COLO829 (cell line): ENCODE results near the gene SOHLH2.
A peak's percentile ranks its signal among the peaks of the same experiment; 100 is the strongest.

Experiments used
- DNase-seq: peaks from one replicate; pipeline ENCODE4 v3.0.0; 2012; ENCODE audit warnings: low spot score

Gene SOHLH2, protein sequence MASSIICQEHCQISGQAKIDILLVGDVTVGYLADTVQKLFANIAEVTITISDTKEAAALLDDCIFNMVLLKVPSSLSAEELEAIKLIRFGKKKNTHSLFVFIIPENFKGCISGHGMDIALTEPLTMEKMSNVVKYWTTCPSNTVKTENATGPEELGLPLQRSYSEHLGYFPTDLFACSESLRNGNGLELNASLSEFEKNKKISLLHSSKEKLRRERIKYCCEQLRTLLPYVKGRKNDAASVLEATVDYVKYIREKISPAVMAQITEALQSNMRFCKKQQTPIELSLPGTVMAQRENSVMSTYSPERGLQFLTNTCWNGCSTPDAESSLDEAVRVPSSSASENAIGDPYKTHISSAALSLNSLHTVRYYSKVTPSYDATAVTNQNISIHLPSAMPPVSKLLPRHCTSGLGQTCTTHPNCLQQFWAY

DNA sequence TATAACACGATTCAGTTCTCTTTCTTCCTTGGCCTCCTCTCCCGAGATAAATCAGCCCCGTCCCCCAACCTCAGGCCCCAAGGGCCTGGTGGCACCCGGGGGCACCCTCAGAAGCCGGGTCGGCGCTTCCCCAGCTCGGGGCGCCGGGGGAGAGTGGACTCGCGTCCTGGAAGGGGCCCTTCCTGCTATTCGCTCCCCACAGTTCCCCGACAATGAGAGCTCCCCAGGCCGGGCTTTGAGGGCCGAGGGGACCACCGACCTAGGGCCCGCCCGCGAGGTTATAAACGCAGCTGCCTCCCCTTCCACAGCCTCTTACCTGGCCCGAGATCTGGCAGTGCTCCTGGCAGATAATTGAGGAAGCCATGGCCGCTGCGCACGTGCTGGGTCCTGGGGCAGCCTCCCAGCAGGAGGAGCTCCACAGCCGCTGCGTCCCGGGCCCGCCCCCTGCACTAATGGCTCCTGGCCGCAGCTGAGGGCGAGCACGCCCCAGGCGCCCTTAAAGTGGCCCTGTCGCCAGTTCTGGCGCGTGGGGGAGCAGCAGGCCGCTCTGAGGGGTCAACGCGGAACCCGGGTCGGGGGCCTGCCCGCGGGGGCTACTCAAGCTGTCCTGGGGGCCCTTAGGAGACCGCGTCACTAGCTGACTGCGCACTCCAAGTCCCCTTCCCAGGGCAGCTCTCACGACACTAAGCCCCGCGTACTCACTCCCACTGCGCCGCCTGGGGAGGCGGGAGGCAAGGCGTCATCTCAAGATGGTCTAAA lies at the start of gene SOHLH2:
TSS of gene SOHLH2 (minus strand) at position 394 of the 759 bp plus-strand sequence. CDS start at position 364, 30 bp downstream.
- DNase-seq, result no peak

DNA sequence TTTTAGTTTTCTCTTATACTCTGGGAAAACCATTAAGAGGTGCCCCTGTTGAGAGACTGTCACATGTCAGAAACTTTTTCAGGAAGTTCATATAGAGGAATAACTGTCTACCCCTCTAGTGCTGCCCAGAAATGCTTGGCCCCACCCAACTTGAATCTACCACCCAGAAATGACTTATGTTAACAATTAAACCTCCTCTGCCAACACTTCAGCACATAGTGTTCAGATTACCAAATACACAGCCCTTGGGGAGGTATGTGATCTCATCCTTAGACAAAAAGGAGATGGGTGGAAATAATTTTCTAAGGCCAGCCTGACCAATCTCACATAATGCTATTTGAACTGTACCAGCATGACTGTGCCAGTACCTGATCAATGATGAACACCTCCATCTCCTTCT lies 47.6 kb upstream of the SOHLH2 start:
- DNase-seq, result no peak

DNA sequence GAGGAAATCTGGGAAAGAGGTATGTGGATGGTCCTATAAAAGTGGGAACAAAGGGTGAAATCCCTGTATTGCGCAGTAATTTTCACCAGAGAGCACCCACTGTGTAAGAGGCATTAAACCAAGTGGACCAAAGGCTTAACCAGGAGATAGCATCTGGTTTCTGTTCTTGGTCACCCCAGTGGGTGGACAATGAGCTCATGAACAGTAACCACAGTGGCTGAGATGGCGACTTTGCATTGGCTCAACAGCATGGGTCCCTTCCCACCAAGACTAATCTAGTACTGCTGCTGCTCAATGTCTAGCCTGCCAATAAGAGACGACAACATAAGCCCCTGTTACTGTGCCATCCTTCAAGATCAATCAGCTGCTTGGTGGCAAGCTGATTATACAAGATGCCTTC lies 46.7 kb upstream of the SOHLH2 start:
- no peak for DNase-seq

DNA sequence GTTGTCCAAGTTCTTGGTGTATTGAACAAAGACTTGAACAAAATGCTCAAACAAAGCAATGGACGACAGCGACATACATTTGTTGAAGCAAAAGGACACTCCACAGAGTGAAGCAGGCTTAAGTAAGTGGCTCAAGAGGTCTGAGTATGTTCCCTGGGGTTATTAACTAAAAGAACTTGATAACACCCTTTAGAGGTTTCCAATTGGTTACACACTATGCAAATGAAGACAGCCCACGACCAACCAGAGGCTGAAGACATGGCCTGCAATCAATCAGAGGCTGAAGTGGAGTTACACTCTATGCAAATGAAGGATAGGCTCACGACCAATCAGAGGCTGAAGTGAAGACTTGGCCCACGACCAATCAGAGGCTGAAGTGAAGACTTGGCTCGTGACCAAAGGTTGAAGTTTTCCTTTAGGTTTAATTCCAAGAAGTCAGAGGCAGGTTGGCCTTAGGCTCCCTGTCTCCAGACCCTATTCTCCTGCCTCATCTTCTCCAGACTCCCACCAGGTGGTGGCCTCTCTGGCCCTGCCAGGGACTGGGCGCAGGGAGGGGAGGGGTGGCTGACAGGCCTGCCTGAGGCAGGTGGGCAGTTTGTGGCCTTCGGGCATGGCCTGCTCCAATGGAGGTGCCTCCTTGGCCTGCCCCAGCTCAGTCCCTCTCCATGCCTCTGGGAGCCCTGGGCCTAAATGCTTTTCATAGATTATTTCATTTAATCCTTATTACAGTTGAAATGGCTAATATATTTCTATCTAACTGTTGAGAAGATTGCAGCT lies 45.2 kb upstream of the SOHLH2 start:
- DNase-seq, result no peak

DNA sequence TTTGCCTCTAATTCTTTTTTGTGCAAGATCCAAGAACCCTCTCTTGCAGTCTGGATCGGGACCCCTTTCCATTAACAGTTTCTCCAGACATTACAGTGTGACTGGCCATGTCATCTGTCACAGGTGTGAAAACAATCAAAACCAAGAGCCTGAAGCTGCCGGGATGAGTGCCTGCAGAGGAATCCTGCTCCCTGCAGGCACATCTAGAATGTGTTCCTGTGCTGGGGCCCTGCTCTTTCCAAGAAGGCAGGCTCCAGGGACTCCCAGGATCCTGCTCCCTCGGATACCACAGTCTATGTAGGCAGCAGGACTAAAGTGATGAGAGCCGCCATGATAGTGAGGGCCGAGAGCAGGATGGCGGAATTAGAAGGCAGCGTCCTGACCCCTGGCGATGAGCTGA lies 44.5 kb upstream of the SOHLH2 start:
- DNase-seq, result no peak

DNA sequence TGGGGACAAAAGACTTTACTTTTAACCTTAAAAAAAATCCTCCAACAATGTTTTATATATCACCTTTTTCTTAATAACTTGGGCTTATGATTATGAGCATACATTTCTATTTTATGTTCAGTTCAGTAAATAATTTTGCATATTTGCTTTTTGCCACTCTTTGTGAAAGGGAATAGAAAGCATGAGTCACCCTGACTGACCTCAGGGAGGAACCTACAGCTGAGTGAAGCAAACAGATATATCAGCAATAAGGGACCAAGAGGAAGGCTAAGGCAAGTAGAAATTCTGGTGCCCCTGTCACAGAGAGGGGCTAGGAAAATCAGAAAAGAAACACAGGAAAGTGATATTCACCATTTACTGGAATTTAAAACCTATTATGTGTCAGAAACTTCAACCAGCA lies 37.2 kb upstream of the SOHLH2 start:
- DNase-seq, result peak; percentile 13

DNA sequence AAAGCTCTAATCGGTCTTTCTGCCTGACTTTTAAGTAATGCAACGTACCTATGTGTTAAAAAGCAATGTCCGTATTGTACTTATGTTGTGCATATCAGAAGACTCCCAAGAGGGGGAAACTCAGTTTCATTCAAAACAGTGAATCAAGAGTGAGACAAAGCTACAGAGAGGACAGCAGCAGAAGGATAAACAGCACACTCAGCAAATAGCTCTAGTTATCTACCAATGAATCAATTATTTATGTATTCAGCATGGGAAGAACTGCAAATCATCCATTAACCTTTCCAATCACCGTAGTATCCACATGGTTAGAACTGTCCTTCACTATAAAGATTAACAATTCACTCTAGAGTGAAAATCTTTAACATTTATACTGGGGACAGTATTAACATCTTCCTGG lies 36.7 kb upstream of the SOHLH2 start:
- DNase-seq, result no peak

DNA sequence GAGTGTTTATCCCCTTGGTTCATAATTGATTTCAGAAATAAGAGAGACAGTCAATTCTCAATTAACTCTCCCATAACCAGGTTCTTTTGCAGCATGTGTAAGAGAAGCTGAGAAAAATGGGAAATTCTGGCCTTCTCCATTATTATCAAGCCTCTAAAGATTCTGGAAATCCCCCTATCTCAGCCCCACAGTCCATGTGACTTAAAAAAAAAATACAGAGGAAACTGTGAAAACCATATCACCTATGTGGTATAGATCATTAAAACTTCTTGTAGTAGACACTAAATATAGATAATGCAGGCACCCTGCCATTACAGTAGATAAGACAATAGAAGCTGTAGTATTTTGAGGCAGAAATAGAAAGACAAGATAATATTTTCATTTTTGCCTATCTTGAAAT lies 34.3 kb upstream of the SOHLH2 start:
- DNase-seq, result no peak

DNA sequence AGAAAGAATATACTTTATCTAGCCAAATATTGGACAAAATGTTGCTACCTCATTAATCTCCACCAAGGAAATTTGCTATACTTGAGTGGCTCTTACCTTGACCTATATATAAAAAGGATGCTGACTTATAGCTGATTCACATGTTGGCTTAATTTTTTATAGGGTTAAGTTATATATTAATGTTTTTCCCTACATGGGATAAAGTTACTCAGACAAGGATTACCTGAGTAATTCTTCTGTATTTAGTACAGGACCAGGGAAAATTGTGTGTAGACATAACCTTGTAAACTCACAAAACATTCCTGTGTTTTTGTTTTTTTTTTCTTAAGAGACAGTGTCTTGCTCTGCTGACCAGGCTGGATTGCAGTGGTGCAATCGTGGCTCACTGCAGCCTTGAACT lies 30.6 kb upstream of the SOHLH2 start:
- no peak for DNase-seq

DNA sequence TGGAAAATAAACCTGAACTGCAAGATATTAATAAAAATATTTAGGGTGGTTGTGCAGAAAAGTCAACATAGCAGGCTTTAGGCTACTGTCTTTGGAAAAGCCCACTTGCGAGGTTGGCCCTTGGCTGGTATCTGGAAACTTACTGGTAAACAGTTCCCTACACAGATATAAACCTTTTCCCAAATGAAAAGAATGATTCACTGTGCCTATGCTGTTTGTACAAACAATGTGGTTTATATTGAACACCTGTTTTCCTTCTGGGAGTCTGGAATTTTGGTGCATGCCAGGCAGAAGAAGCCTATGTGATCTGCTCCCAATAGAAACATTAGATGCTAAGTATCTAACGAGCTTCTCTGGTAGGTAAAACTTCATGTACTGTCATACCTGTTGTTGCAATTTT lies 29.7 kb upstream of the SOHLH2 start:
- DNase-seq, result no peak

DNA sequence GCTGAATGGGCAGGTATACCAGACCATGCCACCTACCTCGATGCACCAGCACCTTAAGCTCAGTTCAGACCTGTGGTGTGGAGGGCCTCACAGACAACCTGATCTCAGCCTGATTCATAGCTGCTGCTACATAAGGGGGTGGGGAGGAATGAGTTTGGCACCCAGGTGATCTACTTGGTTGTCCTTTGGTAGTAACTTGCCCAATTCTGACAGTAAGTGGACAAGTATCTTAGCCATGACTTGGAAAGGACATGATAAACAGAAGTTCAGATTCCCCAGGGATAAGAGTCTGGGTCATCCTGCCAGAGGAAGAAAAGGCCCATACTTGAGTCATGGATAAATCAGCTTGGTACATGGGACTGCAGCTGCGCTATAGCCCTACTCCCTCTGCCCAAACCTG lies 28.4 kb upstream of the SOHLH2 start:
- DNase-seq, result no peak

DNA sequence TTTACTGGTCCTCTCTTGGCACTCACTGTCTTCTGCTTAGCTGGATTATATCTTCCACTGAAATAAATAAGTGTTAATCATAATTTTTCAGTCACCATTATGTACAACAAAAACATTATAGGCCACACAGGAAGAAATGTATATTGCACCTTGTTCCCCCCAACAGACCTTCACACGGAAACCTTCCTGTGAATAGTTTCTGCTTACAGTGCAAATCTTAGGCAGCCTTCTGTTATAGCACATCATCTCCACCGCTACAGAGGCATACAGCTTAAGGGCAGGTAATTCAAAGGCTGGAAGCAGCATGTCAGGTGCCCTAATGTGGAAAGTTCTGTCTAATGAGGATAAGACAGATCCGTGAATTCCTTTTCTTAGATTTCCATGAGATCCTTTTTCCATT lies 16.9 kb upstream of the SOHLH2 start:
- DNase-seq, result no peak

DNA sequence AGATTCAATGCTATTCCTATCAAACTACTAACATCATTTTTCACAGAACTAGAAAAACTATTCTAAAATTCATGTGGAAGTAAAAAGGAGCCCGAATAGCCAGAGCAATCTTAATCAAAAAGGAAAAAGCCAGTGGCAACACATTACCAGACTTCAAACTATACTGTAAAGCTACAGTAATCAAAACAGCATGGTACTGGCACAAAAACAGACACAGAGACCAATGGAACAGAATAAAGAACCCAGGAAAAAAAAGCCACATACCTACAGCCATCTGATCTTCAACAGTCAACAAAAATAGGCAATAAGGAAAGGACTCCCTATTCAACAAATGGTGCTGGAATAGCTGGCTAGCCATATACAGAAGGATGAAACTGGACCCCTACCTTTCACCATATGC lies 10.4 kb upstream of the SOHLH2 start:
- DNase-seq, result no peak

DNA sequence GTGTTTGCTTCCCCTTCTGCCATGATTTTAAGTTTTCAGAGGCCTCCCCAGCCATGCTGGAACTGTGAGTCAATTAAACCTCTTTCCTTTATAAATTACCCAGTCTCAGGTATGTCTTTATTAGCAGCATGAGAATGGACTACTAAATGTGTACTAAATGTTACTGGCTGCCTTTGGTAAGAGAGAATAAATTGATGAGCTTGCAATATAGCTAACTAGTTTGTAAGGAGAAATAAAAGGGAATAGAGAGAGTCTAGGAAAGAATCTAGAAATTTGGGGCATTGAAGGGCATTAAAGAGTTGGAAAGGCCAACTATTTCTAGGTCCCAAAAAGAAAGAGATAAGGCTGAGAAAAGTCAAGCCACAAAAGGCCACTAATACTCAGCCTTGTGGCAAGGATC lies 5.5 kb upstream of the SOHLH2 start:
- no peak for DNase-seq

DNA sequence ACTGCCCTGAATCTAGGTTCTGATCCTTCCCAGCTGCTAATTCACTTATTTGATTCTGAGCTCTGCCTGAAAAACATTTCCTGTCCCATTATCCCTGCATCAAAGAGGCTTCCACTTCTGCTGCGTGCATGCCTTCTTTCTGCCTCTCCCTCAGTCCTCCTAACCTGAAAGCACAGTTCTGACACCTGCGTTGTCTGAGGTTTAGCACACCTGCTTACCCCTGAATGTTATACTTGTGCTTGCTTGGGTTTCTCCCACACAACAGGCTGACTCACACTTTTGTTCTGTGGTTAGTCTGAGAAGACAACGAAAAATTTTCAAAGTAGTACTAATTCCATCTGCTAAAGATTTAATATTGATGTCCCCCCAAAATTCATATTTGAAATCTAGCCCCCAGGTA lies 3.1 kb upstream of the SOHLH2 start:
- DNase-seq, result no peak

DNA sequence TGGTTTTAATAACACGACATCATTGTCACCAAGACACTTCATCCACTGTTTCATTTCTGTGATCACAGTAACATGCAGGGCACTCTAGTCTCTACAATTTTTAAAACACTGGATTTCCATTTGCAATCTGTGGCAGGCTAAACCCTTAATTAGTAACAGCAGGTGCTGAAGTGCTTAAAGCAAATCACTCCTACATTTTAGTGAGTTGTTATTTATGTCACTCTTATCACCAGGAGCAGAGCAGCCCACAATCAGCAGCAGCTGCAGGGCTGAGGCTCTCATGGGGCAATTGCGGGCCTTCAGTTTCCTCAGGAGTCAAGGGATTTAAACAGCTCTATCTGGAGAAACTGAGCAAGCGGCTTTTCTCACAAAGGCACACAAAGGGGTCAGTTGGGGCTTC lies 1.6 kb downstream of the SOHLH2 start:
- no peak for DNase-seq

DNA sequence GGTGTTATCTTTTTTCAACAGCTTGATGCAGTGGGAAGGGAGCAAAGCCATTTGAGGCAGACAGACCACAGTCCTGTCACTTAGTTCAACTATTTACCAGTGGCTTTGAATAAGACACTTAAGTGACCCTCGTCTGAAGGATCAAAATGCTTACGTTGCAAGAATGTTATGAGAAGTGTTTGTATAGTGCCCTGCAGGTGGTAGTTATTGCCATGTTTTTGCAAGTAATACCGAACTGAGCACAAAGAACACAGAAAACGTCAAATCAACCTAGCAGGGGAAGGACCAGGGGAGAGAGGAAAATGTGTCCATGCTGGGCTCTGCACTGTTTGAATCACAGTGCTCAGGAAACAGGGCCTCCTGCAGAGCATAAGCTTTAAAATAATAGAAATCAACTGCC lies 2.8 kb downstream of the SOHLH2 start:
- DNase-seq, result no peak

DNA sequence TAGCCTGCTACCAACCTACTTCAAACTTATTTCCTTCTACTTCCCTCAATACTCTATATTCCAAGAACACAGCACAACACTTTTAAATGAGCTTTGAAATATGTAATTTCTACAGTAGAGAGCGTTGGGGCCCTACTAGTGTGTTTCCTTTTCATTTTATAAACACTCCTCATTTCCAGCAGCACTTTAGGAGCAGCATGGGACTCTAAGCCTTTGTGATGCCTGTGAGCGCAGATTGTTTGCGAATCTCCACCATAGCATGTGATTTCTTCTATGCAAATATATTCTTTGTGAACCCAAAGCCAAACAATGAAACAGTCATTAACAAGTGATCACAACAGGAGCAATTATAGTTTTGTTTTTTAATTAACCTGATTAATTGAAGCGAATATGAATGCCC lies 3.6 kb downstream of the SOHLH2 start:
- DNase-seq, result no peak

DNA sequence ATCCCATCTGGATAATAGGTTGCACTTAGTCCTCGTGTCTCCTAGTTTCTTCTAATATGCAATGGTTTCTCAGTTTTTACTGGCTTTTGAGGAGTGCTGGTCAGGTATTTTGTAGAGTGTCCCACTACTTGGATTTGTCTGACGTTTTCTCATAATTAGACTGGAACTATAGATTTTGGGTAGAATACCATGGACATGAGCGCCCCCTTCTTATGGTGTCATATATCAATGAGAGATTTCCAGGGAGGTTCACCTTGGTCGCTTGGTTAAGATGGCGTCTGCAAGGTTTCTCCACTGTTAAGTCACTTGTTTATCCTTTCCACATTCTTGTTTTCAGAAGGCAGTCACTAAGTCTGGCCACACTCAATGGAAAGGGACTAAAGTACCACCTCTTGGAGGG lies 6.7 kb downstream of the SOHLH2 start:
- no peak for DNase-seq

DNA sequence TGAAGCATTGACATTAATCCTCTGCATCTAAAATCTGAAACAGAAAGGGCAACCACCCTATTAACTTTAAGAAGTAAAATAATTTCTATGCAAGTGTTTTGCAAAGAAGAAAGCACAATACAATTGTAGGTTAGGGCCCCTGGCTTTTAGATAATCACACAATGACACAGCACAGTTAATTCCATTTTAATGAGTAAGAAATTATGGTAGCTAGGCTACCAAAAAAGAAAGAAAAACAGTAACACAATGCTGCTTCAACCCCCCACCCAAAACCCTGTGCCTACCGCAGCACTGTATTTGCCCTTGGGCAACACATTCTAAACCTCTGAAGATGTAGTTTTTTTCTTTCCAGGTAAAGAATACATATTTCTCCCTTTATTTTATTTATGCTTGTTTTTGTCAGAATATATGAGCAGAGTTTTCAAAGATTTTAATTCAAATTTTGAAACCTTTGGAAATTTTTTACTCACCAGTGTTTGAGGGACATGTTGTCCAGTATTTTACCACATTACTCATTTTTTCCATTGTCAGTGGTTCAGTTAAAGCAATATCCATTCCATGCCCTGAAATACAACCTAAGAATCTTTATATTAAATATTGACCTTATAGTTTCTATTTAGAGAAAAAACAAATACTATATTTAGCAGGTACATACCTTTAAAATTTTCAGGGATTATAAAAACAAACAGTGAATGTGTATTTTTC lies 21.1 kb downstream of the SOHLH2 start:
- DNase-seq, result no peak

DNA sequence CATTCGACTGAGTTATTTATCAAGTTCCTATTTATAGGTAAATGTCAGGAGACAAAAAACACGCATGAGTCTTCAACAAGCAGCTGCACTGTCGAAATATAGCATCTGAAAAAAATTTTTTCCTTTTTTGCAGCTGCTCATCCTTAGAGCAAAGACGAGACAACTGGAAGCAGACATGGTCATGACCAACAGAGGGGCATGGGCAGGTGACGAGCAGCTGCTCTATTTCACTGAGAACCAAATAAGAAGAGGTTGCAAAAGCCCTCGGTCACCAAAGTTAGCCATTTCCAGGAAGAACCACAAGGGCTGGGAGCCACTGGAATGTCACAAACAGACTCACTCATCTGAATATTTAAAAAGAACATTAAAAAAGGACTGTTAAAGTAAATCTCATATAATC lies 22.2 kb downstream of the SOHLH2 start:
- no peak for DNase-seq

DNA sequence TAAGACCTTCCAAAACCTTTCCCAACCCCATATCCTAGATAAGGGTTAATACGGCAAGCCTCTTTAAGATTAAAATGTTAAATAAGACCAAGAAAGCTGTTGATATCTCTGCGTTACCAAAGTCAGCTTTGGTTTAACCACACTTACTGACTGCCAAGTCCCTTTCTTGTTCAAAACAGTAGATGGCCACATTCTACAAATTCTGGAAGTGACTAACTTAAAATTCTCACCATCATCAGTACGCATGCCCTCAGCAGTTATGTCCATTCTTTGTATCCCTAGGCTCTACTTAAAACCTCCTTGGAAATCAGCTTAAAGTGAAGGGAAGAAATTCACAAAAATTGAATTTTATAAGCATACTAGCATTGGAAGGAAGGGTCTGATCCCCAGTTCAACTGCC lies 23.6 kb downstream of the SOHLH2 start:
- no peak for DNase-seq
